WTC11 (cell line): ENCODE measurements around the gene CPEB1. TPM values are rescaled to one million over a fixed set of nuclear protein-coding genes. Genes with fewer than 3 reads are reported as not detected.

ENCODE experiments used
- ATAC-seq: fragments of 200-7000 bp; cut with Tn5 transposase; 2 replicates; pipeline ENCODE4 v1.10.0; 2021; ENCODE audit warnings: mild to moderate bottlenecking, moderate library complexity
- CTCF ChIA-PET: fragments of 300-600 bp; sonication (Branson Sonifier 250); formaldehyde crosslinking; loops from one replicate; lab custom pipeline; 2021; ENCODE audit warnings: antibody characterized with exemption; lab: Charles Lee
- POLR2A ChIA-PET: fragments of 350-600 bp; sonication (Branson Sonifier 250); formaldehyde crosslinking; loops from one replicate; lab custom pipeline; 2021; ENCODE audit warnings: antibody characterized with exemption; lab: Charles Lee
- DNase-seq: peaks from one replicate; pipeline ENCODE4 v3.0.0; 2021; ENCODE audit warnings: low spot score
- H3K27ac Mint-ChIP-seq: 2 replicates; pipeline ENCODE4 v1.8.0; 2021; ENCODE audit warnings: mixed read lengths
- H3K27me3 Mint-ChIP-seq: 2 replicates; pipeline ENCODE4 v1.8.0; 2021; ENCODE audit warnings: low read depth, mild to moderate bottlenecking, moderate library complexity, mixed read lengths
- H3K36me3 Mint-ChIP-seq: 2 replicates; pipeline ENCODE4 v1.8.0; 2021; ENCODE audit warnings: mixed read lengths
- H3K4me1 Mint-ChIP-seq: 2 replicates; pipeline ENCODE4 v1.8.0; 2022; ENCODE audit warnings: mixed read lengths
- H3K4me3 Mint-ChIP-seq: 2 replicates; pipeline ENCODE4 v1.8.0; 2021; ENCODE audit warnings: mild to moderate bottlenecking, moderate library complexity, mixed read lengths
- H3K9me3 Mint-ChIP-seq: 2 replicates; pipeline ENCODE4 v1.8.0; 2021; ENCODE audit warnings: mixed read lengths
- ATF1 ChIP-seq: sonication (generic); formaldehyde crosslinking; IDR thresholded peaks from 2 replicates; pipeline ENCODE4 v1.8.1; 2023; ENCODE audit warnings: mild to moderate bottlenecking, moderate library complexity, missing genetic modification reagents
- CREM ChIP-seq: sonication (generic); formaldehyde crosslinking; IDR thresholded peaks from 2 replicates; pipeline ENCODE4 v1.8.1; 2022; ENCODE audit warnings: mild to moderate bottlenecking, missing genetic modification reagents, moderate library complexity
- EMX1 ChIP-seq: fragments of 250-450 bp; sonication (Bioruptor Pico); IDR thresholded peaks from 2 replicates; pipeline ENCODE4 v1.8.0; 2021; ENCODE audit warnings: mild to moderate bottlenecking
- FOXJ3 ChIP-seq: sonication (generic); formaldehyde crosslinking; IDR thresholded peaks from 2 replicates; pipeline ENCODE4 v1.9.0; 2021; ENCODE audit warnings: missing genetic modification reagents, mild to moderate bottlenecking, borderline replicate concordance
- FOXK1 ChIP-seq: sonication (generic); formaldehyde crosslinking; IDR thresholded peaks from 2 replicates; pipeline ENCODE4 v1.8.0; 2022; ENCODE audit warnings: mild to moderate bottlenecking, moderate library complexity, missing genetic modification reagents
- MXD4 ChIP-seq: fragments of 250-450 bp; sonication (Bioruptor Pico); IDR thresholded peaks from 2 replicates; pipeline ENCODE4 v1.8.0; 2021; ENCODE audit warnings: mild to moderate bottlenecking, moderate library complexity, borderline replicate concordance
- NFE2L1 ChIP-seq: sonication (generic); formaldehyde crosslinking; IDR thresholded peaks from 2 replicates; pipeline ENCODE4 v1.8.1; 2023; ENCODE audit warnings: missing genetic modification reagents
- PRRX2 ChIP-seq: fragments of 250-450 bp; sonication (Bioruptor Pico); IDR thresholded peaks from 2 replicates; pipeline ENCODE4 v1.8.0; 2021; ENCODE audit warnings: mild to moderate bottlenecking
- SMAD3 ChIP-seq: sonication (generic); formaldehyde crosslinking; IDR thresholded peaks from 2 replicates; pipeline ENCODE4 v1.8.0; 2022; ENCODE audit warnings: missing genetic modification reagents, mild to moderate bottlenecking, borderline replicate concordance
- SOX15 ChIP-seq: fragments of 250-450 bp; sonication (Bioruptor Pico); IDR thresholded peaks from 2 replicates; pipeline ENCODE4 v1.9.0; 2021; ENCODE audit warnings: mild to moderate bottlenecking
- TEAD4 ChIP-seq: sonication (generic); formaldehyde crosslinking; IDR thresholded peaks from 2 replicates; pipeline ENCODE4 v1.8.0; 2022; ENCODE audit warnings: mild to moderate bottlenecking, missing genetic modification reagents
- ZNF219 ChIP-seq: sonication (generic); formaldehyde crosslinking; IDR thresholded peaks from 2 replicates; pipeline ENCODE4 v1.8.0; 2023; ENCODE audit warnings: missing genetic modification reagents, mild to moderate bottlenecking, borderline replicate concordance
- ZNF232 ChIP-seq: sonication (generic); formaldehyde crosslinking; IDR thresholded peaks from 2 replicates; pipeline ENCODE4 v1.8.0; 2022; ENCODE audit warnings: mild to moderate bottlenecking, missing genetic modification reagents
- ZNF317 ChIP-seq: sonication (generic); formaldehyde crosslinking; IDR thresholded peaks from 2 replicates; pipeline ENCODE4 v1.8.1; 2023; ENCODE audit warnings: low read depth, mild to moderate bottlenecking, moderate library complexity, missing genetic modification reagents, borderline replicate concordance
- ZNF423 ChIP-seq: fragments of 250-450 bp; sonication (Bioruptor Pico); IDR thresholded peaks from 2 replicates; pipeline ENCODE4 v2.1.2; 2022; ENCODE audit warnings: mild to moderate bottlenecking, moderate library complexity
- total RNA-seq: library from RNA; stranded (reverse); gene quantifications from 3 replicates; pipeline ENCODE4 v1.2.3, GENCODE V29; 2021
- TF ChIP-seq, protein P1 (sequence below): sonication (generic); formaldehyde crosslinking; IDR thresholded peaks from 2 replicates; pipeline ENCODE4 v1.8.1; 2022; ENCODE audit warnings: mild to moderate bottlenecking, missing genetic modification reagents, moderate library complexity, borderline replicate concordance
- TF ChIP-seq, protein P2 (sequence below): sonication (generic); formaldehyde crosslinking; IDR thresholded peaks from 2 replicates; pipeline ENCODE4 v1.8.1; 2023; ENCODE audit warnings: mild to moderate bottlenecking, missing genetic modification reagents
- TF ChIP-seq, protein P3 (sequence below): fragments of 250-450 bp; sonication (Bioruptor Pico); conservative IDR thresholded peaks from 2 replicates; pipeline ENCODE4 v1.9.0; 2021; ENCODE audit warnings: mild to moderate bottlenecking
- TF ChIP-seq, protein P4 (sequence below): sonication (generic); formaldehyde crosslinking; IDR thresholded peaks from 2 replicates; pipeline ENCODE4 v1.8.1; 2022; ENCODE audit warnings: low read depth, missing genetic modification reagents, borderline replicate concordance
- TF ChIP-seq, protein P5 (sequence below): fragments of 200-600 bp; IDR thresholded peaks from 2 replicates; pipeline ENCODE4 v1.8.0; 2022; ENCODE audit warnings: antibody characterized with exemption
- TF ChIP-seq, protein P6 (sequence below): sonication (generic); formaldehyde crosslinking; IDR thresholded peaks from 2 replicates; pipeline ENCODE4 v1.8.1; 2023; ENCODE audit warnings: mild to moderate bottlenecking, missing genetic modification reagents, moderate library complexity
- TF ChIP-seq, protein P7 (sequence below): sonication (generic); formaldehyde crosslinking; IDR thresholded peaks from 2 replicates; pipeline ENCODE4 v1.8.0; 2022; ENCODE audit warnings: mild to moderate bottlenecking, missing genetic modification reagents
- TF ChIP-seq, protein P8 (sequence below): sonication (generic); formaldehyde crosslinking; IDR thresholded peaks from 2 replicates; pipeline ENCODE4 v1.8.1; 2023; ENCODE audit warnings: mild to moderate bottlenecking, missing genetic modification reagents

The CPEB1 gene
- total RNA-seq, 1 experiment from 2014 or later: 2.5 TPM

DNA sequence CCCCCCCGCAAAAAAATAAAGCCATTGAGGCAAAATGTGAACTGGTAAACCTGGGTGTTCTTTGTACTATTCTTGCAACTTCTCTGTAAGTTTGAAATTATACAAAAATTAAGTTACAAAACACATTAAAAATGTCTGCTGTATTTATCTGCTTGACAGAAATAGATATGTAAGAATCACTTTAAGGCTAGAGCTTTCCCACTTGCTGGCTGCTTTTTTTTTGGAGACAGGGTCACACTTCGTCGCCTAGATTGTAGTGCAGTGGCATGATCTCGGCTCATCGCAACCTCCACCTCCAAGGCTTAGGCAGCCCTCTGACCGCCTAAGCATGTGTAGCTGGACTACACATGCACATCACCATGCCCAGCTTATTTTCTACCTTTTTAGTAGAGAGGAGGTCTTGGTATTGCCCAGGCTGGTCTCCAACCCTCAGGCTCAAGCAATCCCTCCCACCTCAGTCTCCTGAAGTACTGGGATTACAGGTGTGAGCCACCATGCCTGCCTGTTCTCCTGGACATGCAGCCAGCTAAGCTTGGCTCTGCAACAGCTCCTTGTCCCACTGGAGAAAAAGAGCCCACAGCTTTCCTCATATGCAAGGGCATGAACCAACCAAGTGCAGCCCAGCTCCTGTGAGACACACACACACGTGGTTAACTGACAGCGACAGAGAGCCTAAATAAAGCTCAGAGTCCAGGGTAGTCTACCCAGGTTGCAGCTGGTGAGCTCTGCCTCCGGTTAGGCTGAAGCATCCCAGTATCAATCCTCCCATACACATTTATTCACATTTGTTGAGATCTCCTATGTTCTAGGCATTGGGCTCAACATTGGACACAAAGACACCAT lies 111.4 kb downstream of the CPEB1 start:
- Mint-ChIP-seq H3K4me1 (peaks cover 30% of the 10 kb centered on the region), H3K9me3 (peaks cover 5% of the 10 kb centered on the region), H3K36me3 (peaks cover 62% of the 10 kb centered on the region), H3K4me3 (no peak overlapping the region), H3K27ac (peak overlapping the region; percentile 90), H3K27me3 (no peaks in the 10 kb centered on the region)
- ATAC-seq (peak; percentile 1; the same call in 1 of the 2 replicates), DNase-seq (no peak)
- ChIA-PET POLR2A (no interaction called here), CTCF (interaction anchor here (0.6 kb wide), 1 partner anchor 630 kb away, joined by 3 read pairs; no protein-coding TSS in a partner anchor)
- TF ChIP-seq SMAD3 (no peak; the same call in 1 of the 2 replicates), CREM (no peak), TEAD4 (CRISPR knock-in tag) (no peak), FOXK1 (CRISPR knock-in tag) (no peak), ZNF317 (CRISPR knock-in tag) (no peak), ZNF232 (CRISPR knock-in tag) (no peak), FOXJ3 (CRISPR knock-in tag) (no peak), MXD4 (CRISPR knock-in tag) (no peak), ZNF219 (CRISPR knock-in tag) (no peak), ZNF423 (CRISPR knock-in tag) (no peak), SOX15 (CRISPR knock-in tag) (no peak), EMX1 (CRISPR knock-in tag) (peak; percentile 95), NFE2L1 (CRISPR knock-in tag) (no peak), ATF1 (CRISPR knock-in tag) (no peak), PRRX2 (CRISPR knock-in tag) (peak; percentile 91)
- TF ChIP-seq, protein P1, sequence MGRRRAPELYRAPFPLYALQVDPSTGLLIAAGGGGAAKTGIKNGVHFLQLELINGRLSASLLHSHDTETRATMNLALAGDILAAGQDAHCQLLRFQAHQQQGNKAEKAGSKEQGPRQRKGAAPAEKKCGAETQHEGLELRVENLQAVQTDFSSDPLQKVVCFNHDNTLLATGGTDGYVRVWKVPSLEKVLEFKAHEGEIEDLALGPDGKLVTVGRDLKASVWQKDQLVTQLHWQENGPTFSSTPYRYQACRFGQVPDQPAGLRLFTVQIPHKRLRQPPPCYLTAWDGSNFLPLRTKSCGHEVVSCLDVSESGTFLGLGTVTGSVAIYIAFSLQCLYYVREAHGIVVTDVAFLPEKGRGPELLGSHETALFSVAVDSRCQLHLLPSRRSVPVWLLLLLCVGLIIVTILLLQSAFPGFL (CRISPR knock-in tag): no peak
- TF ChIP-seq, protein P2, sequence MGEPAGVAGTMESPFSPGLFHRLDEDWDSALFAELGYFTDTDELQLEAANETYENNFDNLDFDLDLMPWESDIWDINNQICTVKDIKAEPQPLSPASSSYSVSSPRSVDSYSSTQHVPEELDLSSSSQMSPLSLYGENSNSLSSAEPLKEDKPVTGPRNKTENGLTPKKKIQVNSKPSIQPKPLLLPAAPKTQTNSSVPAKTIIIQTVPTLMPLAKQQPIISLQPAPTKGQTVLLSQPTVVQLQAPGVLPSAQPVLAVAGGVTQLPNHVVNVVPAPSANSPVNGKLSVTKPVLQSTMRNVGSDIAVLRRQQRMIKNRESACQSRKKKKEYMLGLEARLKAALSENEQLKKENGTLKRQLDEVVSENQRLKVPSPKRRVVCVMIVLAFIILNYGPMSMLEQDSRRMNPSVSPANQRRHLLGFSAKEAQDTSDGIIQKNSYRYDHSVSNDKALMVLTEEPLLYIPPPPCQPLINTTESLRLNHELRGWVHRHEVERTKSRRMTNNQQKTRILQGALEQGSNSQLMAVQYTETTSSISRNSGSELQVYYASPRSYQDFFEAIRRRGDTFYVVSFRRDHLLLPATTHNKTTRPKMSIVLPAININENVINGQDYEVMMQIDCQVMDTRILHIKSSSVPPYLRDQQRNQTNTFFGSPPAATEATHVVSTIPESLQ (CRISPR knock-in tag): no peak
- TF ChIP-seq, protein P3, sequence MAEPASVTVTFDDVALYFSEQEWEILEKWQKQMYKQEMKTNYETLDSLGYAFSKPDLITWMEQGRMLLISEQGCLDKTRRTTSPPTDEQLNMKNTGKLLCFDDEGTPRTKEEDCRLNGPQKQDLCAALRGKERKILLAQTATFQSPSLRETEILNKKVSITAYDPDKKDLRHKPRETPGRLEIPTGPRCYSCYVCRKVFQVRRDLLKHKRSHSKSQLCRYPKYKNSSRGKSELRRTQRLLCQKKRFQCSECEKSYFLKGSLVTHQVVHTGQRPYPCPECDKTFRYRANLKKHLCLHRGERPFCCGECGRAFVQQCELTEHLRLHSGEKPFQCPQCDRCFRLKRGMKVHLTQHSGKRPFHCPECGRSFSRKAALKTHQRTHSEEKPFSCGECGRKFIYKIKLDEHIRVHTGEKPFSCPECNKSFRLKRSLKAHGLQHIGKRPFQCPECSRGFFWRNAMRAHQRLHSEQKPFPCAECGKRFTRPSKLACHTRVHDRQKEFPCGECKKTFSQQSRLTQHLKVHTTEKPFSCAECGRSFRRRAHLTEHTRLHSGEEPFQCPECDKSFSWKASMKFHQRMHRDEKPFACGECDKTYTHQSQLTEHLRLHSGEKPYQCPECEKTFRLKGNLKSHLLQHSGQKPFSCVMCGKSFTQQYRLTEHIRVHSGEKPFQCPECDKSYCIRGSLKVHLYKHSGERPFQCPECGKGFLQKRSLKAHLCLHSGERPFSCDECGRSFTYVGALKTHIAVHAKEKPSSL (CRISPR knock-in tag): peak; percentile 88
- TF ChIP-seq, protein P4, sequence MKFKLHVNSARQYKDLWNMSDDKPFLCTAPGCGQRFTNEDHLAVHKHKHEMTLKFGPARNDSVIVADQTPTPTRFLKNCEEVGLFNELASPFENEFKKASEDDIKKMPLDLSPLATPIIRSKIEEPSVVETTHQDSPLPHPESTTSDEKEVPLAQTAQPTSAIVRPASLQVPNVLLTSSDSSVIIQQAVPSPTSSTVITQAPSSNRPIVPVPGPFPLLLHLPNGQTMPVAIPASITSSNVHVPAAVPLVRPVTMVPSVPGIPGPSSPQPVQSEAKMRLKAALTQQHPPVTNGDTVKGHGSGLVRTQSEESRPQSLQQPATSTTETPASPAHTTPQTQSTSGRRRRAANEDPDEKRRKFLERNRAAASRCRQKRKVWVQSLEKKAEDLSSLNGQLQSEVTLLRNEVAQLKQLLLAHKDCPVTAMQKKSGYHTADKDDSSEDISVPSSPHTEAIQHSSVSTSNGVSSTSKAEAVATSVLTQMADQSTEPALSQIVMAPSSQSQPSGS (CRISPR knock-in tag): no peak
- TF ChIP-seq, protein P5, sequence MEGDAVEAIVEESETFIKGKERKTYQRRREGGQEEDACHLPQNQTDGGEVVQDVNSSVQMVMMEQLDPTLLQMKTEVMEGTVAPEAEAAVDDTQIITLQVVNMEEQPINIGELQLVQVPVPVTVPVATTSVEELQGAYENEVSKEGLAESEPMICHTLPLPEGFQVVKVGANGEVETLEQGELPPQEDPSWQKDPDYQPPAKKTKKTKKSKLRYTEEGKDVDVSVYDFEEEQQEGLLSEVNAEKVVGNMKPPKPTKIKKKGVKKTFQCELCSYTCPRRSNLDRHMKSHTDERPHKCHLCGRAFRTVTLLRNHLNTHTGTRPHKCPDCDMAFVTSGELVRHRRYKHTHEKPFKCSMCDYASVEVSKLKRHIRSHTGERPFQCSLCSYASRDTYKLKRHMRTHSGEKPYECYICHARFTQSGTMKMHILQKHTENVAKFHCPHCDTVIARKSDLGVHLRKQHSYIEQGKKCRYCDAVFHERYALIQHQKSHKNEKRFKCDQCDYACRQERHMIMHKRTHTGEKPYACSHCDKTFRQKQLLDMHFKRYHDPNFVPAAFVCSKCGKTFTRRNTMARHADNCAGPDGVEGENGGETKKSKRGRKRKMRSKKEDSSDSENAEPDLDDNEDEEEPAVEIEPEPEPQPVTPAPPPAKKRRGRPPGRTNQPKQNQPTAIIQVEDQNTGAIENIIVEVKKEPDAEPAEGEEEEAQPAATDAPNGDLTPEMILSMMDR: no peak
- TF ChIP-seq, protein P6, sequence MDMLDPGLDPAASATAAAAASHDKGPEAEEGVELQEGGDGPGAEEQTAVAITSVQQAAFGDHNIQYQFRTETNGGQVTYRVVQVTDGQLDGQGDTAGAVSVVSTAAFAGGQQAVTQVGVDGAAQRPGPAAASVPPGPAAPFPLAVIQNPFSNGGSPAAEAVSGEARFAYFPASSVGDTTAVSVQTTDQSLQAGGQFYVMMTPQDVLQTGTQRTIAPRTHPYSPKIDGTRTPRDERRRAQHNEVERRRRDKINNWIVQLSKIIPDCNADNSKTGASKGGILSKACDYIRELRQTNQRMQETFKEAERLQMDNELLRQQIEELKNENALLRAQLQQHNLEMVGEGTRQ (CRISPR knock-in tag): no peak
- TF ChIP-seq, protein P7, sequence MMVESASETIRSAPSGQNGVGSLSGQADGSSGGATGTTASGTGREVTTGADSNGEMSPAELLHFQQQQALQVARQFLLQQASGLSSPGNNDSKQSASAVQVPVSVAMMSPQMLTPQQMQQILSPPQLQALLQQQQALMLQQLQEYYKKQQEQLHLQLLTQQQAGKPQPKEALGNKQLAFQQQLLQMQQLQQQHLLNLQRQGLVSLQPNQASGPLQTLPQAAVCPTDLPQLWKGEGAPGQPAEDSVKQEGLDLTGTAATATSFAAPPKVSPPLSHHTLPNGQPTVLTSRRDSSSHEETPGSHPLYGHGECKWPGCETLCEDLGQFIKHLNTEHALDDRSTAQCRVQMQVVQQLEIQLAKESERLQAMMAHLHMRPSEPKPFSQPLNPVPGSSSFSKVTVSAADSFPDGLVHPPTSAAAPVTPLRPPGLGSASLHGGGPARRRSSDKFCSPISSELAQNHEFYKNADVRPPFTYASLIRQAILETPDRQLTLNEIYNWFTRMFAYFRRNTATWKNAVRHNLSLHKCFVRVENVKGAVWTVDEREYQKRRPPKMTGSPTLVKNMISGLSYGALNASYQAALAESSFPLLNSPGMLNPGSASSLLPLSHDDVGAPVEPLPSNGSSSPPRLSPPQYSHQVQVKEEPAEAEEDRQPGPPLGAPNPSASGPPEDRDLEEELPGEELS (CRISPR knock-in tag): no peak
- TF ChIP-seq, protein P8, sequence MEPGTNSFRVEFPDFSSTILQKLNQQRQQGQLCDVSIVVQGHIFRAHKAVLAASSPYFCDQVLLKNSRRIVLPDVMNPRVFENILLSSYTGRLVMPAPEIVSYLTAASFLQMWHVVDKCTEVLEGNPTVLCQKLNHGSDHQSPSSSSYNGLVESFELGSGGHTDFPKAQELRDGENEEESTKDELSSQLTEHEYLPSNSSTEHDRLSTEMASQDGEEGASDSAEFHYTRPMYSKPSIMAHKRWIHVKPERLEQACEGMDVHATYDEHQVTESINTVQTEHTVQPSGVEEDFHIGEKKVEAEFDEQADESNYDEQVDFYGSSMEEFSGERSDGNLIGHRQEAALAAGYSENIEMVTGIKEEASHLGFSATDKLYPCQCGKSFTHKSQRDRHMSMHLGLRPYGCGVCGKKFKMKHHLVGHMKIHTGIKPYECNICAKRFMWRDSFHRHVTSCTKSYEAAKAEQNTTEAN: no peak
